GM11168 (cell line): ENCODE data around the gene ABCF2.

Experiments
- in situ Hi-C: fragments of 300-500 bp; cut with MboI; formaldehyde crosslinking; loops from one replicate; pipeline ENCODE4 v1.12.0; 2022; ENCODE audit warnings: low sequenced_read_pairs; ENCODE audit not compliant: unreplicated experiment

The ABCF2 gene

DNA sequence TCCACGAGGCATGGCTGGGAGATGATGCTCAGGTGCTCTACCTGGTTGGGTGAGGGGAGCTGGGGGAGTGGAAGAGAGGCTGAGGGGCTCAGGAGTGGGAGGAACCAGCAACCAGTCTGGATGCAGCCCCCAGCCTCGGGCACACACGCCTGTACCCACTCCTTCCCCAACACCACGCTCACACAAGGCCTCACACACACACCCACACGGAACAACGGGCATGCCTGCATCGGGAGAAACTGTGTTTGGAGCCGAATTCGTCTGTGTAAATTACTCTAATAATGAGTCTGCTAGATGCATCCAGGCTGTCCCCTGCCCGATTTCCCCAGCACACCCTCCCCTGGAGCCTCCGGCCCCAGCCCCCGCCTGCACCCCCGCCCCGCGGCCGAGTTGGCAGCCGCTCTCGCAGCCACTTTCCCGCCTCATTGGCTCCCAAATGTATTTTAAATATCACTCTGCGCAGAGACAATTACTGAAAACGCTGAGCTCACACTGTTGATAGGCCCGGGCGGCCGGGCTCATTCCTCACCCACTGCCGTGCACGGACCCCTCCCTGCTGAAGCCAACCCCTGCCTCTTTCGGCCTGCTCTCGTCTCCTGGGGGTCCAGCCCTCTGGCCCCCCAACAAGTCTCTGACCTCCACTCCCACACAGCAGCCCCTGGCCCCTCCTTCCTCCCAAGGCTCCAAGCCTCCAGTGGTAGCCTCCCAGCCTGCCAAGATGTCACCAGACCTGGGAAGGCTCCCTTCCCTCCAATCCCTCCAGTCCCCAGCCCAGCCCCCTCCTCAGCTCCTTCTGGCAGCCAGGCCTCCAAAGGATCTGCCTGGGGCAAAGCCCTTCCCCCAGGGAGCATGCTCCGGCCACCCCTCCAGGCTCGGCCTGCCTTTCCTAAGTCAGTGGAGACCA lies 27.8 kb downstream of the ABCF2 start:
- in situ Hi-C loops, result no loop called here

DNA sequence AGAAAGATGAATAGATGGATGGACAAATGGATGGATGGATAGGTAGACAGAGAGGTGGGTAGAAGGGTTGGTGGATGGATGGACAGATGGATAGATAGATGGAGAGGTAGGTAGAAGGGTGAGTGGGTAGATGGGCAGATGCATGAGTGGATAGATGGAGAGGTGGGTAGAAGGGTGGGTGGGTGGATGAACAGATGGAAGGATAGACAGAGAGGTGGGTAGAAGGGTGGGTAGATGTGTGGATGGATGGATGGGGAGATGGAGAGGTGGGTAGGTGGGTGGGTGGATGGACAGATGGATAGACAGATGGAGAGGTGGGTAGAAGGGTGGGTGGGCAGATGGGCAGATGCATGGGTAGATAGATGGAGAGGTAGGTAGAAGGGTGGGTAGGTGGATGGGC lies 29.1 kb downstream of the ABCF2 start:
- in situ Hi-C loops, result no loop called here

DNA sequence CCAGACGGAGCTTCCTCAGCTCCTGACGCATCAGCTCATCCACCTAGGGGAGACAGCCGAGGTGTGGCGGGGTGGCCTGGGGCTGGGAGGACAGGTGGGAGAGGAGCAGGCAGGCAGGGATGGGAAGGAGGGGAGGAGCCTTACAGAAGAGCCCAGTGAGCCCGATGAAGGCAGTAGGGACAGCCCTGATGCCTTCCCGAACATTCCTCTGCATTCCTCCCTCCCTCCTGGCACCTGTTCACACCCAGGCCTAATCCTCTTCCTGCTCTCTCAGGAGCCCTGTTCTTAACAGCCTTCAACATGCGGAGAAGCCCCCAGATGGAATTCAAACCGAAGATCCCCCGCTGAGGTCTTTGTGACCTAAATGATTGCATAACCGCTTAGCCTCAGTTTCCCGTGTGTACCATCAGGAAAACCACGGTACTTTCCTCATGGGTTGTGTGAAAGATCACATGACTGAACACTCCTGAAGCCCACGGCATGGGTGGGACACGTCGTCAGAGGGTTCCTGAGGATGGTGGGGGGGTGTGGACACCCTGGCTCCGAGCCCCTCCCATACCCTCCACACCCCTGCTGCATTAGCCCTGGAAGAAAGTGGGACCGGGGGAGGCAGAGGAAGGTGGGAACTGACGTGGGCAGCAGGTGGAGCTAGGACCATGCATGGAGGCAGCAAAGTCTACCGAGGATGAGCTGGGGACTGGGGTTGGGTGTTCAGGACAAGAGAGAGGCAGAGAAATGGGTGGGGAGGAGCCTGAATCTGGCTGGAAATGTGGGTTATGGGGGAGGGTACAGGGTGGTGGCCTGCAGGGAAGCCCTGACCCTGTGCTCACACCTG lies 31.2 kb downstream of the ABCF2 start:
- in situ Hi-C loops, result no loop called here

DNA sequence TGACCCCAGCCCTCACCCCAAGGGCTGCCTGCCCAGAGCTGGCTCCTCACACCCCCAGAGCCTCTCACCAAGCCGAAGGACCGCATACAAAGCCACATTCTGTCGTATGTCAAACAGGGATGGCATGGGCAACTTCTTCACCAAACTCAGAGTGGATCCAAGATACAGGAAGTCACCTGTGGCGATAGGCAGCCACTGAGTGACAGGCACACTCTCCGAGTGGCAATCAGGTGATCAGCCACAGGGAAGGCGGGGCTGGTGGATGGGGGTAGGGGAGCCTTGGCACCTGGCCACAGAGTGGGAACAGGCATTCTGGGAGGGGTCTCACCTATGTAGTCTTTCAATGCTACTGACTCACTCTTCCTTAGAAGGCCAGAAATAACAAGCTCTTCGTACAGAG lies 32.8 kb downstream of the ABCF2 start:
- in situ Hi-C loops, result no loop called here

DNA sequence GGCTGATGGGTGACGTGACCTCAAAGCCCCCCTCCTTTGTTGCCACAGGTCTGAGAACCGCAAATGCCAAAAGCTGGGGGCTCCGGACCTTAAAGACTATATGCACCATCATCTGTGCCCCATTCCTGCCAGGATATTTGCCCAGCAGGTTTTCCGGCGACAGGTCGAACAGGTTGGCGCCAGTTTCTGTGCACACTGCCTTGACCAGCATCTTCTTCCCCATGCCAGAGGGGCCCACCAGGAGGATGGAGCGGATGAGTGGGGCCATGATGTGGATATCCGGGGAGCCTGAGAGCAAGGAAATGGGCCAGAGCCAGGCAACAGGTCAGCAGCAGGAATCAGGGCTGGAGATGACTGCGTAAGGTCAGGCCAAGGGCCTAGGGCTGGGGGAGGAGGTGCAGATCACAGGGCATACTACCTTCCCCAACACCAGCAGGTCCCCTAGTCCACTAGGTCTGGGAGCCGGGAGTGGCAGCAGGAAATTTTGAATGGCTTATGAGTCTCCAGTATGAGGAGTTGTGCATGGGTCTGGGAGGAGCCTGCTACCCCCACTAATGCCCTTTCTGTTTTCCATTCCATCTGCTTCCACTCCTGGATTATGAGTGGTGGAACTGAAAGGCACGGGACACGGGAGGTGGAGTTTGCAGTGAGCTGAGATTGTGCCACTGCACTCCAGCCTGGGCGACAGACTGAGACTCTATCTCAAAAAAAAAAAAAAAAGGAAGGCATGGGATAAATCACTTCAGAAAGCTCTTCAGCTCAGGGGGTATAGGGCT lies 33.6 kb downstream of the ABCF2 start:
- in situ Hi-C loops, result no loop called here

DNA sequence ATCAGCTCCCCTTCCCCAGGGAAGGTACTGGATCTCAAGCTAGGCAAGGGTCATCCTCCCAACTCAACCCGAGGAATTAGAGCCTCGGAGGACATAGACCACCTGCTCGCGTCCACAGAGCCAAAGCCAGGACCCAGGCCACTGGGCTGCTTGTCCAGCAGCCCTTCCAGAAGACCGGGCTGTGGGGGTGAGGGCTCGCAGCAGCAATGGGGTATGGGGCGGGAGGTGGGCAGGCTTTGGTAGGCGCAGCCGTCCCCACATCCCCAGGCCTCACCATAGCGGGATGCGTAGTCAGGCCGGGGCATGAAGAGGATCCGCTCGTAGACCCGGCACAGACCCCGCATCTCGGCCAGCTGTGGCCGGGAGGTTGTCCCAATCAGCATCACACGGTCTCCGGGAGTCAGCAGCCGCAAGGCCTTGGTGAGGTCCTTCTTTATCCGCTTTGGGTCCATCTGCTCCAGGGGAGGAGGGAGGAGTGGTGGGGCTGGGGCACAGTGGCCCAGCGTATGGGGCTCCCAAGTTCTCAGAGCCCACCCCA lies 34.9 kb downstream of the ABCF2 start:
- in situ Hi-C loops, result no loop called here

DNA sequence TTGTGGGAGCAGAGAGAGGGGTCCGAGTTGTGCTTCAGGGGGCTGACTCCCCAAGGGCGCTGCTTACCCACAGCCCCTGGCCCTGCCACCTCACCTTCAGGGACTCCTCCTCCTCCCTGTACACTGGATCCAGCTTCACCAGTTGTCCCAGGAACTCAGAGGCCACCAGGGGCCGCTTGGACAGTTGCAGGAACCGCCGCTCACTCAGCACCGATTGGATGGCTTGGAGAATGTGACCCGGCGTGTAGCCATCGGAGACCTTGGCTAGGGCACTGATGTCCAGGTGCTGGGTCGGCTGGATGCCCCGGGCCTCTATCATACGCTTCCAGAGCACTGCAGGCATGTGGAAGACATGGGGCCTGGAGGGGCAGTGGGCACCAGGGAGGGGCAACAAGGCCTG lies 35.5 kb downstream of the ABCF2 start:
- in situ Hi-C loops, result no loop called here

DNA sequence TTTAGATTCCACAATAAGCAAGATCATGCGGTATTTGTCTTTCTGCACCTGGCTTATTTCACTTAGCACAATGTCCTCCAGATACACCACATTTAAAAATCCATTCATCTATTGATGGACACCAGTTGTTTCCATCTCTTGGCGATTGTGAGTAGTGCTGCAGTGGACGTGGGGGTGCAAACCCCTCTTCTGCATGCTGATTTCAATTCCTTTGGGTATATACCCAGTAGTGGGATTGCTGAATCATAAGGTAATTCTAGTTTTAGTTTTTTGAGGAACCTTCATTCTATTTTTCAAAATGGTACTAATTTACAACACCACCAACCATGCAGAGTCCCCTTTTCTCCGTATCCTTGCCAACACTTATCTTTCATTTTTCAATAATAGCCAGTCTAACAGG lies 38.0 kb downstream of the ABCF2 start:
- in situ Hi-C loops, result no loop called here

DNA sequence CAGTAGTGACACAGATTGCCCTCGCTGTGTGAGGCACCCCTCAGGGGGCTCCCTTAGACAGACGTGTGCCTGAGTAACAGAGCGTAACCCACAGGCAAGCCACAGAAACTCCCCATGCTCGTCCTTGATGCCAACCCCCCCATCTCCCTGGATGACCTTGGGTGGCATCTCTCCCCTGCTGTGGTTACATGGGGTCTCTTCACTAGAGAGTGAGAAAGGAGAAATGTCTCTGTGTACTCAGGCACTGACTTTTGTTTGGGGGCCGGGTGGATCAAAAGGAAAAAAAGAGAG lies 38.8 kb downstream of the ABCF2 start:
- in situ Hi-C loops, result no loop called here

DNA sequence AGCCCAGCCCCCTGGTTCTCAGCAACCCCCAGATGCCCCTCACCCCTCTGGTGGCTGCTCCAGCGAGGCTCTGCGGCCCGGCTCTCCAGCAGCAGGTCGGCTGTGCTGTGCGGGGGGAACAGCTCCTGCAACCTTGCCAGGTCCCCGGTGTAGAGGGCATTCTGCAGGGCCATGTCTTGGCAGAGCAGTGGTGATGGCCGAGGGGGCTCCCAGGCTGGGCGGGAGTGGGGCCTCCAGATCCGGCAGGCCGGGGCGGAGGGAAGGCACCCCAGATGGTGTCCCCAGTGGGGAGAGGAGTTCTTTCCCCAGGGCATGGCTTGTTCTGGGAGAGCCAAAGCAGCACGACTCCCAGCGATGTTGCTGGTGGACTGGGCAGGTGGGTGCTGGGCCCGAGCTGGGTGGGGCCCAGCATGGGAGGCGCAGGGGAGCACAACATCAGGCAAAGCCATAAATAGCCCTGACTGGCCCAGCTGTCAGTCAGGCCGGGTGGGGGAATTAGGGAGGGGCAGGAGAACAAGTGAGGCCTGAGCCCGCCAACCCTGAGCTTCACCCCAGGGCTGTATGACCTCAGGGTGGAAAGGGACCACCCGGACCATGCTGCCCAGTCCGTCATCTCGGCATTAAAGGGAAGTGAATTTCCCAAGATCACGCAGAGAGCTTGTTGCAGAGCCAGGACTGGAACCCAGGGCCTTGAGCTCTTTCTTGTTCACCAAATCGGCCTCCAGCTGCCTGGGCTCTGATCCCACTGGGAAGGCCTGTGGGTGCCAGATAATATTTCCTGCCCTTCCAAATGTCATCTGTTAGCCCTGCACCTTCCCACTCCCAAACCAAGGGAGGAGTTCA lies 39.4 kb downstream of the ABCF2 start:
- in situ Hi-C loops, result no loop called here

DNA sequence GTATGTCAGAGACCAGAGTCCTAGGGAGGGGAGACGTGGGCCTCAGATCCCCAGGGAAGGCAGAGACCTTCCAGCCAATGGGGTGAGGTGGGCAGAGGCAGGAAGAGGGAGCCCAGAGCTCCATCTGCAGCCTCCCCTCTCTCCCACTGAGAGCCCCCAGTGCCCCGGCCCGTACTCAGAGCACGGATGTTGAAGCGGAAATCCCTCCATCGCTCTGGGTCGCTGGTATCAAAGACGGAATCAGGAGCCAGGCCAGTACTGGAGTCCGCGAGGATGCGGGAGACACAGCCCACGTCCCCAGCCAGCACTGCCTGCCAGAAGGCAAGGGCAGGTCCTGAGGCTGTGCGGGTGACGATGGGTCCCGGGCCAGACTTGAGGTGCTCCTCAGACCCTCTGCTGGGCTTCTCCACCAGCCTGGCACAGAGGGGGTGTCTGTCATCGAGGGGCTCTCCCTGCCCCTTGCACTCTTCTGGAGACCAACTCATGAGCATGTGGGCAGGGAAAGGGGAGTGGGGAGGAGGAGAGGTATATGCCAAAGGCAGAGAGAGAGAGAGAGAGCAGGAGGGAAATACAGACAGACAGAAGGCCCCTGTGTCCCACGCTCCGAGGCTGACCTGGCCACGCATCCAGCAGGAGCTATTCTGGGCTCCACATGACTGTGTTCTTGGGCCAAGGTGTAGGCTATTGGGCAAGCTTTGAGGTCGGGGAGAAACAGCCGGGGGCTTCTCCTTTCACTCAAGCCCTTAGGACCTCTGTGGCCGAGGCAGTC lies 40.2 kb downstream of the ABCF2 start, which contains the start of gene ASB10:
TSS of gene ASB10 (minus strand) at position 611 of the 769 bp plus-strand sequence. CDS start at position 491, 120 bp downstream.
- in situ Hi-C loops, result no loop called here

DNA sequence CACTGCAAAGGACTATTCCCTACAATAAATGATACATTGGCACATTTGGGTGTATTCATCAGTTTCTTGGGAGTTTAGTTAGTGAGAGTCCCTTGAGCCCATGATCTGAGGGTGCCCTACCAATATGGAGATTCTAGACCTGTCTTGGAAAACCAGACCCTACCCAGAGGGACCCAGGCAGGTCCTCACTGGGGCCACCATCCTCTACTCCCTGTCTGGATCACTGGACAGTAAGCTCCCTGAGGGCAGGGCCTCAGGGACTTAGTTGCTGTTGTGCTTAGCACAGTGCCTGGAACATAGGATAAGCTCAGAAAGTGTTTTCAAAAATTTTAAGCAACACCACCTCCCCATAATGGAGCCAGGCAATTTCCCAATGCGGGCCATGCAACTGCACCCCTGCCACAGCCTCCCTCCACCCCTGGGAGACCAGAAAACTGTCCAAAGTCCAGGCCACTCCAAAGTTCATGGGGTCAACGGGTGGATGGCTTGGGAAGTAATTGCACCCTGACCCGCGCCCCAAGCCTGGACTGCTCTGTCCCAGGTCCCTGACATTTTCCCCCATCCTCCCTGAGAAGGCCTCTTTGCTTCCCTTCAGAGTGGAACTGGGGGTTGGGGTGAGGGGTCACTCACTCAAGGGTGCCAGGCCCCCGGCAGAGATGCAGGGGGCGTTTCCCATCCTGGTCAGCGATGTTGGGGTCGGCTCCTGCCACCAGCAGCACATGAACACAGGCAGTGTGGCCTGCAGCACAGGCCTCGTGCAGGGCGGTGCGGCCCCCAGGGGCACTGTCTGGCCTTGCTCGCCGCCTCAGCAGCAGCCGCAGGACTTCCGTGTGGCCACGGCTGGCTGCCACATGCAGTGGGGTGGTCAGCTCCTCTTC lies 41.0 kb downstream of the ABCF2 start:
- in situ Hi-C loops, result no loop called here

DNA sequence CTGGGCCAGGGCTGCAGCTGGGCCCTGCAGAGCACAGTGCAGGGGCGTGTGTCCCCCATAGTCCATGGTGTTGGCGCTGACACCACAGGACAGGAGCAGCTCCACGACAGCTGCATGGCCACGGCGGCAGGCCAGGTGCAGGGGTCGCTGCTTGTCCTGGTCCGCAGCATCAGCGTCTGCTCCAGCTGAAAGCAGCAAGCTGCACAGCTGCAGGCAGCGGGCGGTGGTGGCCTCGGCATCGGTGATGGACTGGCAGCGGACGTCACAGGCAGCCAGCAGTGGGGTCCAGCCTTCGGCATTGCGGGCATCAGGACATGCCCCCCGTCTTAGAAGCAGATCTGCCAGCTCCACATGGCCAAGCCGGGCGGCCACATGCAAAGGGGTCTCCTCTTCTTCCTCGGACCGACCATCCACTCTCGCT lies 46.0 kb downstream of the ABCF2 start:
- in situ Hi-C loops, result no loop called here

DNA sequence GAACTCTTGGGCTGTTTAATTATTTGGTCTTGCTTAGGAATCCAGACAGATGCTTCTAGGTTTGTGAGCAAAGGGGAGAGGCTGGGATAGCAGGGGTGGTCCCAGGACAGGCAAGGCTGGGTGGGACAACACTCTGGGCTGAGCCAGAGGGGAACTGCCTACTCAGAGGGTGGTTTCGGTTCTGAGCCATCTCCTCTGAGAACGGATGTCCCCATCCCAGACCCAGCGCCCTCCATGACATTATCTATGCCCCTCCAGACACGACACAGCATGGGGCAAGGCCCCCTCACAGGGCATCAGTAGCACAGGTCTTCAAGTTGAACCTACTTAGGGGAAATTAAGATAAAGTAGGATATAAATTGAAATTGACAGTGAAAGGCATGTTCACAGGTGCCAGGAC lies 47.1 kb downstream of the ABCF2 start:
- in situ Hi-C loops, result no loop called here

DNA sequence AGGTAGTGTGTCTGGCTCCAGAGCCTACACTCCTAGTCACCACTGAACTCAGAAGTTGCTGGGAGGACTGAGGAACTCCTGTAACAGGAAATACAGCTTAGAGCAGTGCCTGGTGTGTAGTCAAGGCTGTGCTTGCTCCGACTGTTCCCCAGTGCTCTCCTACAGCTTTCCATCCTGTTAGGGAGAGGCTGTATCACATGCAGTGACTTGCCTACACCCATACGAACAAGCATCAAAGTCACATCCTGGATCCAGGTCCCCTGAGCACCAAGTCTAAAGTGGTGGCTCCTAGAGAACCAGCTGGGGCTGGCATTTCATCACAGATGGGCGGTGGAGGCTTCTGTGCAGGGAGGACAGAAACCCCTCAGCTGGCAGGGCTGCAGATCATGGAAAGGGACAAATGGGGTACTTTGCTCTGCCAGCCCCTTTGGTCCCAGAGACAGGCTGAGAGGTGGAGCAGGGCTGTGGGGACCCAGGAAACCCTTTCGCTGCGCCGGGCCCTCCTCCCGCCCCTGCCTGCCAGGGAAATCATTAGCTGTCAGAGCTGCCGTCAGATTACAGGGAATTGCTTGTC lies 47.6 kb downstream of the ABCF2 start:
- in situ Hi-C loops, result no loop called here

DNA sequence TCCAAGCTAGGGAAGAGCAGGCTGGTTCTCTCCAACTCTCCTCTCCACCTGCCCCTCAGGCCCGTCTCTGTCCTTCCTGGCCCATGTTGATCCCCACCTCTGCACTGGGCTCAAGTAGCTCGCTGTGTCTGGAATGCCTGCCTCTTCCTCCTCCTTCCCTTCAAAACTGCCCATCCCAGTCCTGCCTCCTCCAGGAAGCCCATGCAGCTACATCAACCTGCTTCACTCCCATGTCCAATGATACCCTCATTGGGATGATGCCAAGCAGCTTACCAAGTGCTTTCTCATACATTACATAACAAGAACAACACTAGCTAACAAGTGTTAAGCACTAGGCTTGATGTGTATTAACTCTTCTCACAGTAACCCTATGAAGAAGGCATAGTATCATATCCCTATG lies 48.2 kb downstream of the ABCF2 start:
- in situ Hi-C loops, result no loop called here

DNA sequence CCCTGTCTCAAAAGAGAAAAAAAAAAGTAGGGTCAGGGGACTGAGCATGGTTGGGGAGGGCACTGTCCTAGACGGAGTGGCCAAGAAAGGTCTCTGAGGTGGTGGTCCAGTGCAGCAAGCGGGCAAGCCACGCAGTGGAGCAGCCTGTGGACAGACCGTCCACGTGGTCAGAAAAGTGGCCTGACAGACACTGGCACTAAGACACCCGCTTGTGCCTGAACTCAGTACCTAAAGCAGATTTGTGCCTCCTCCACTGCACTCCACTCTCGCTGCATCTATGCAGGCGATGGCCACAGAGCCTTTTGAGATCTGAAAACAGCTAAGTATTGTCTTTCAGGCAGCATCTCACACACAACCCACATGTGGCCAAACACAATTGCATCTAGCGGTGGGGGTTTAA lies 48.8 kb downstream of the ABCF2 start:
- in situ Hi-C loops, result no loop called here

DNA sequence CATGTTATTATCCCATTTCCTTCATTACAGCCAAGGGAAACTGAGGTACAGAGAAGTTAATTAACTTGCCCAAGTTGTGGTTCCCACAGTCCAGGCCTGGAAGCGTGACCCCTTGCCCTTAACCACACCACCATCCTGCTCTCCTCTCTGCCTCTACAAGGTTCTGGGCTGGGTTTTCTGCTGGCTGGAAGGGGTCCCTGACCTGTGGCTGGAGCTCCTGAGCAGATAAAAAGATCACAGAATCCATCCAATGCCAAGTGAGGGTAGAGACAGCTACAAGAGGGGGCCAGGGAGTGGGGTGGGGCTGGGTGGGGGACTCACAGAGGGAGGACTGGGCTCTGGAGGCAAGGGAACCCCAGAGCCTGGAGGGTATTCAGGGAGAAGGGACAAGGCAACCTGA lies 49.7 kb downstream of the ABCF2 start:
- in situ Hi-C loops, result no loop called here
